ENCODE measurements around the gene DNAJA4. TPM values are rescaled to one million over a fixed set of nuclear protein-coding genes. Genes with fewer than 3 reads are reported as not detected.

DNAJA4 gene
- total RNA-seq, 3 donors from 2014 or later (not counting 1 experiment from before 2014, with no cell fraction given): 23.2 to 28.8 (median 26.3) TPM

DNA sequence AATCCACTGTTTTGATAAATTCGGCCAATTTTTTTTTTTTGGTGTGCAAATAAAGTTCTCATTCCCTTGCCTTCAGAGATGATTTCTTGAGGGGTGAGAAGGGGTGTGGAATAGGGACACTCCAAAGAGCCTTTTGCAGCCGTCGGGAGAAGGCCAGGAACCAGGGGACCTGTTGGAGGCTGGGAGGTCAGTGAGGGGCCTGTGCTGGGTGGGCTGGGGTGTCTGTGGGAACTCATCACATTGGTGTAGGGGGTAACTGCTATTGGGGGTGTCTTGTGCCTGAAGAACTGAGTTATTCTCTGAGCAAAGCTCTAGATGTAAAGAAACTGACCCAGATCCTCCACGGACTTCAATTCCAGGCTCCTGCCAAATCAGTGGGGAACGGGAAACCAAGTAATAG, 48.6 kb downstream of the DNAJA4 start:
- Mint-ChIP-seq H3K4me1 (no peaks in the 10 kb centered on the region), H3K4me3 (no peak overlapping the region), H3K9me3 (no peaks in the 10 kb centered on the region), H3K27me3 (ENCODE audit: low read depth in 2 of 2) (peaks cover 0 to 4% of the 10 kb centered on the region in 2 donors), H3K27ac (no peak overlapping the region), H3K36me3 (no peaks in the 10 kb centered on the region)
- TF ChIP-seq, protein P1, sequence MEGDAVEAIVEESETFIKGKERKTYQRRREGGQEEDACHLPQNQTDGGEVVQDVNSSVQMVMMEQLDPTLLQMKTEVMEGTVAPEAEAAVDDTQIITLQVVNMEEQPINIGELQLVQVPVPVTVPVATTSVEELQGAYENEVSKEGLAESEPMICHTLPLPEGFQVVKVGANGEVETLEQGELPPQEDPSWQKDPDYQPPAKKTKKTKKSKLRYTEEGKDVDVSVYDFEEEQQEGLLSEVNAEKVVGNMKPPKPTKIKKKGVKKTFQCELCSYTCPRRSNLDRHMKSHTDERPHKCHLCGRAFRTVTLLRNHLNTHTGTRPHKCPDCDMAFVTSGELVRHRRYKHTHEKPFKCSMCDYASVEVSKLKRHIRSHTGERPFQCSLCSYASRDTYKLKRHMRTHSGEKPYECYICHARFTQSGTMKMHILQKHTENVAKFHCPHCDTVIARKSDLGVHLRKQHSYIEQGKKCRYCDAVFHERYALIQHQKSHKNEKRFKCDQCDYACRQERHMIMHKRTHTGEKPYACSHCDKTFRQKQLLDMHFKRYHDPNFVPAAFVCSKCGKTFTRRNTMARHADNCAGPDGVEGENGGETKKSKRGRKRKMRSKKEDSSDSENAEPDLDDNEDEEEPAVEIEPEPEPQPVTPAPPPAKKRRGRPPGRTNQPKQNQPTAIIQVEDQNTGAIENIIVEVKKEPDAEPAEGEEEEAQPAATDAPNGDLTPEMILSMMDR (IDR thresholded peaks at IDR 0.05): no peak
- ATAC-seq: no peak
- no peaks in the 10 kb centered on the region for H3K9me3 ChIP-seq (ENCODE audit: control insufficient read depth, insufficient read depth, low read length)
- H3K27ac ChIP-seq (ENCODE audit: low read length): no peak overlapping the region
- no peaks in the 10 kb centered on the region for H3K36me3 ChIP-seq (ENCODE audit: control insufficient read depth, insufficient read depth, low read length)
- no peak for DNase-seq
- H3K4me3 ChIP-seq (ENCODE audit: low read length): no peak overlapping the region
- H3K27me3 ChIP-seq (ENCODE audit: control insufficient read depth, insufficient read depth, low read length): no peaks in the 10 kb centered on the region
- no peaks in the 10 kb centered on the region for H3K4me1 ChIP-seq (ENCODE audit: control insufficient read depth, insufficient read depth, low read length)
- WGBS (ENCODE audit: insufficient coverage): 88% methylated on average over 5 of the region's 5 CpGs
- intact Hi-C loops (cut with micrococcal nuclease): no loop called here

DNA sequence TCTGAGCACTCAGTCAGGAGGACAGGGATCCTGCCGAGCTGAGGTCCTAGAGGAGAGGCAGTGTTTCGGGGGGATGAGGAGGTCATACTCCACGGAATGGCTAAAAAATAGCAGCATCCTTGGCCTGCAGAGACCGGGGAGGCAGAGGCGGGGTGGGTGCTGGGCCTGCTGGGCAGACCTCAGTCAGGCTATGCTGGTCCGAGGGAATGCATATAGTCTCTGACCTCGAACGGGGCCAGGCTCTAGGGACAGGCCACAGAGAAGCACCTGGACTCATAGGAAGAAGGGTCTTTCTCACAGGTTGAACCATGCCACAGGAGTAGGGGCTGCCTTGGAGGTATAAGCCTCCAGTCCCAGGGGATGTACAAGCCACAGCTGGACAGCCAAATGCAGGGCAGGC, 49.0 kb downstream of the DNAJA4 start:
- peaks cover 0 to under 1% of the 10 kb centered on the region in 2 donors for H3K27me3 Mint-ChIP-seq (ENCODE audit: low read depth in 2 of 2)
- no peaks in the 10 kb centered on the region for H3K9me3 Mint-ChIP-seq
- intact Hi-C loops (cut with micrococcal nuclease): no loop called here
- H3K36me3 Mint-ChIP-seq: no peaks in the 10 kb centered on the region
- Histone ChIP-seq H3K4me1 (ENCODE audit: control insufficient read depth, insufficient read depth, low read length) (no peaks in the 10 kb centered on the region), H3K36me3 (ENCODE audit: control insufficient read depth, insufficient read depth, low read length) (no peaks in the 10 kb centered on the region), H3K27ac (ENCODE audit: low read length) (no peak overlapping the region), H3K4me3 (ENCODE audit: low read length) (no peak overlapping the region), H3K27me3 (ENCODE audit: control insufficient read depth, insufficient read depth, low read length) (no peaks in the 10 kb centered on the region), H3K9me3 (ENCODE audit: control insufficient read depth, insufficient read depth, low read length) (no peaks in the 10 kb centered on the region)
- DNase-seq: no peak
- TF ChIP-seq, protein P1 (IDR thresholded peaks at IDR 0.05): no peak
- H3K4me1 Mint-ChIP-seq: no peaks in the 10 kb centered on the region
- ATAC-seq: no peak
- no peak overlapping the region for H3K4me3 Mint-ChIP-seq
- WGBS (ENCODE audit: insufficient coverage): 75% methylated on average over 8 of the region's 8 CpGs
- no peak overlapping the region for H3K27ac Mint-ChIP-seq

DNA sequence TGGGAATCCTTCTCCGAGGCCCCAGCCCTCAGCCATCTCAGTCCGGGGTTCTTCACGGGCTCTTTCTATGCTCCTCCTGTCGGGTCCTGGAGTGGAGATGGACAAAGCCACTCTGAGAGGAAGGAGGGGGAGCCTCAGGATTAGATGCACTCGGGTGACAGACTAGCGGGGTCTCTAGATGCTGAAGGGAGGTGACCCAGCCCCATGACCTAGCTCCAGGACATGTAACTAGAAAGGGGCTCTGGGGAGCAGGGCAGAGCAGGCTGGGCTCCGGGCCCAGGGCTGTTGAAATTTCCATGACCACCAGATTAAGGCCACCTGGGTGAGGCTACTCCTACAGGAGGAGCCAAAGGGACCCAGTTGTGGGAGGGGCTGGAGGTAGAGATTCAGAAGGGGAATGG, 49.8 kb downstream of the DNAJA4 start:
- no peaks in the 10 kb centered on the region for H3K36me3 ChIP-seq (ENCODE audit: control insufficient read depth, insufficient read depth, low read length)
- H3K9me3 ChIP-seq (ENCODE audit: control insufficient read depth, insufficient read depth, low read length): no peaks in the 10 kb centered on the region
- TF ChIP-seq, protein P1 (IDR thresholded peaks at IDR 0.05): no peak
- H3K9me3 Mint-ChIP-seq: no peaks in the 10 kb centered on the region
- ATAC-seq (no peak), DNase-seq (no peak)
- WGBS (ENCODE audit: insufficient coverage): 92% methylated on average over 7 of the region's 7 CpGs
- H3K4me1 ChIP-seq (ENCODE audit: control insufficient read depth, insufficient read depth, low read length): no peaks in the 10 kb centered on the region
- no peaks in the 10 kb centered on the region for H3K27me3 ChIP-seq (ENCODE audit: control insufficient read depth, insufficient read depth, low read length)
- no peak overlapping the region for H3K27ac ChIP-seq (ENCODE audit: low read length)
- no peak overlapping the region for H3K4me3 ChIP-seq (ENCODE audit: low read length)
- H3K36me3 Mint-ChIP-seq: no peaks in the 10 kb centered on the region
- intact Hi-C loops (cut with micrococcal nuclease): no loop called here
- H3K4me3 Mint-ChIP-seq: no peak overlapping the region
- no peaks in the 10 kb centered on the region for H3K27me3 Mint-ChIP-seq (ENCODE audit: low read depth in 2 of 2)
- no peak overlapping the region for H3K27ac Mint-ChIP-seq
- H3K4me1 Mint-ChIP-seq: no peaks in the 10 kb centered on the region

DNA sequence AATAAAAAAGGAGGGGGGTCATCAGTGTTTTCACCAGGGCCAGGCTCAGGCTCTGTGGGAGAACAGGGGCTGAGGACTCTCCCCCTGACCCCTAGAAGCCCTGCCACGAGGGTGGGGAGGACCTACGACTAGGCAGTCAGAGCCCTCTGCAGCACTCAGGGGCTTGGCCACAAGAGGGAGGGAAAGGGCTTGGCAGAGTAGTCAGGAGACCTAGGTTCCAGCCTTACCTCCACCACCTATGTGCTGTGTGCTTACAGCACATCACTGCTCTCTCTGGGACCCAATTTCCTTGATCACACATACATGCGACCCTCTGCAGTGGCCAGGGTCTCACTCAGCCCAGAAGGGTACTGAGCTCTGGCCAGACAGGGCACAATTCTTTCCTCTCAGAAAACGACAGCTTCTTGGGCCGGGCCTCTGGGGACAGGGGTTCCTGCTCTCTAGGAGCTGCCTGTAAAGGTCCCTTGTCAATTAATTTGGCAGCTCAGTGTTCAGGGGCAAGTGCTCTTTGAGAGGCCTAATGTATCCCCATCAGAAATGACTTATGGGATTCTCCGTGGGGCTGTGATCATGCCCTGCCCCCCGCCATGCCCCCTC, 51.4 kb downstream of the DNAJA4 start:
- Histone ChIP-seq H3K36me3 (ENCODE audit: control insufficient read depth, insufficient read depth, low read length) (no peaks in the 10 kb centered on the region), H3K9me3 (ENCODE audit: control insufficient read depth, insufficient read depth, low read length) (no peaks in the 10 kb centered on the region), H3K27me3 (ENCODE audit: control insufficient read depth, insufficient read depth, low read length) (no peaks in the 10 kb centered on the region), H3K4me3 (ENCODE audit: low read length) (no peak overlapping the region), H3K4me1 (ENCODE audit: control insufficient read depth, insufficient read depth, low read length) (no peaks in the 10 kb centered on the region), H3K27ac (ENCODE audit: low read length) (no peak overlapping the region)
- WGBS (ENCODE audit: insufficient coverage): 77% methylated on average over 7 of the region's 7 CpGs
- no peak overlapping the region for H3K4me3 Mint-ChIP-seq
- H3K36me3 Mint-ChIP-seq: no peaks in the 10 kb centered on the region
- ATAC-seq: no peak
- no peak for DNase-seq
- H3K4me1 Mint-ChIP-seq: no peaks in the 10 kb centered on the region
- TF ChIP-seq, protein P1 (IDR thresholded peaks at IDR 0.05): no peak
- H3K9me3 Mint-ChIP-seq: no peaks in the 10 kb centered on the region
- H3K27ac Mint-ChIP-seq: no peak overlapping the region
- H3K27me3 Mint-ChIP-seq (ENCODE audit: low read depth in 2 of 2): no peaks in the 10 kb centered on the region
- intact Hi-C loops (cut with micrococcal nuclease): no loop called here
